A673 (cell line): ENCODE measurements around the gene LHX6. TPM values are rescaled to one million over a fixed set of nuclear protein-coding genes. Genes with fewer than 3 reads are reported as not detected.

Source experiments
- BruUV-seq: library from RNA; stranded (reverse); fragments of 400-500 nt; replicated peaks from 2 replicates; lab custom pipeline; 2021; lab: Mats Ljungman, UMichigan
- CTCF ChIA-PET: fragments of 300-600 bp; sonication (Branson Sonifier 250); formaldehyde crosslinking; loops from one replicate; lab custom pipeline; 2022; ENCODE audit warnings: antibody characterized with exemption; lab: Charles Lee
- POLR2A ChIA-PET: fragments of 300-600 bp; sonication (Branson Sonifier 250); formaldehyde crosslinking; loops from one replicate; lab custom pipeline; 2022; ENCODE audit warnings: antibody characterized with exemption; ENCODE audit not compliant: low non-redundant PET; lab: Charles Lee
- DNase-seq: peaks from one replicate; pipeline ENCODE4 v3.0.0-alpha.2; 2015; ENCODE audit warnings: low spot score
- H3K27ac ChIP-seq: fragments of 200-600 bp; sonication (generic); 2 replicates; pipeline ENCODE4 v1.5.1; 2016; ENCODE audit warnings: mixed run types, low read depth, mild to moderate bottlenecking, mixed read lengths, antibody characterized with exemption, low read length; ENCODE audit not compliant: poor library complexity, severe bottlenecking
- H3K27me3 ChIP-seq: fragments of 200-600 bp; sonication (generic); replicated peaks from 2 replicates; pipeline ENCODE4 v1.6.1; 2017; ENCODE audit warnings: mixed run types, low read depth, mild to moderate bottlenecking, mixed read lengths, antibody characterized with exemption, low read length; ENCODE audit not compliant: insufficient read depth, poor library complexity
- H3K36me3 ChIP-seq: fragments of 200-600 bp; sonication (generic); 2 replicates; pipeline ENCODE4 v1.6.1; 2016; ENCODE audit warnings: mixed run types, mild to moderate bottlenecking, mixed read lengths, antibody characterized with exemption, low read length; ENCODE audit not compliant: insufficient read depth, poor library complexity, severe bottlenecking
- H3K4me1 ChIP-seq: fragments of 200-600 bp; sonication (generic); 2 replicates; pipeline ENCODE4 v1.6.1; 2017; ENCODE audit warnings: mixed run types, mild to moderate bottlenecking, mixed read lengths, antibody characterized with exemption, low read length; ENCODE audit not compliant: insufficient read depth, poor library complexity, severe bottlenecking
- H3K4me3 ChIP-seq: fragments of 200-600 bp; sonication (generic); 2 replicates; pipeline ENCODE4 v1.5.1; 2016; ENCODE audit warnings: low read depth, mixed run types, mild to moderate bottlenecking, mixed read lengths, low read length; ENCODE audit not compliant: poor library complexity, severe bottlenecking
- H3K9me3 ChIP-seq: fragments of 200-600 bp; sonication (generic); 2 replicates; pipeline ENCODE4 v1.6.1; 2016; ENCODE audit warnings: mixed run types, low read depth, mild to moderate bottlenecking, mixed read lengths, antibody characterized with exemption, low read length; ENCODE audit not compliant: poor library complexity, severe bottlenecking
- CTCF ChIP-seq: fragments of 300-800, 200-600 bp; sonication (generic); conservative IDR thresholded peaks from 2 replicates; pipeline ENCODE4 v1.5.1; 2017; ENCODE audit warnings: low read depth, mild to moderate bottlenecking, antibody characterized with exemption, low read length, moderate library complexity, mixed read lengths
- EZH2 ChIP-seq: fragments of 200-600 bp; sonication (generic); IDR thresholded peaks from 2 replicates; pipeline ENCODE4 v1.6.1; 2017; ENCODE audit warnings: borderline replicate concordance, low read depth, mild to moderate bottlenecking, mixed read lengths, antibody characterized with exemption, low read length; ENCODE audit not compliant: poor library complexity, severe bottlenecking
- intact Hi-C: fragments of 100-400 bp; cut with micrococcal nuclease; formaldehyde crosslinking; loops from one replicate; pipeline ENCODE4 v1.10.0; 2022; ENCODE audit not compliant: unreplicated experiment
- total RNA-seq: library from RNA; stranded (reverse); gene quantifications from 2 replicates; pipeline ENCODE4 v1.2.3, GENCODE V29; 2021

LHX6 gene
- total RNA-seq, 1 experiment from 2014 or later: not detected

- no peak for DNase-seq
- Histone ChIP-seq H3K27me3 (peaks cover 23% of the 10 kb centered on the region), H3K27ac (no peak overlapping the region), H3K4me1 (no peaks in the 10 kb centered on the region), H3K36me3 (no peaks in the 10 kb centered on the region), H3K9me3 (no peaks in the 10 kb centered on the region), H3K4me3 (no peak overlapping the region)
- no TSS peak for BruUV-seq
- intact Hi-C loops: no loop called here
- no peak for TF ChIP-seq EZH2
- TF ChIP-seq CTCF: no peak
- ChIA-PET CTCF (no interaction called here), POLR2A (no interaction called here)
Observed at GRCh38 chr9:122179054-122179689, 49.6 kb downstream of the LHX6 start.

GRCh38 chr9:122176916-122177315, 51.8 kb downstream of the LHX6 start:
- ChIA-PET CTCF (no interaction called here), POLR2A (no interaction called here)
- H3K4me1 ChIP-seq: no peaks in the 10 kb centered on the region
- H3K4me3 ChIP-seq: no peak overlapping the region
- no peaks in the 10 kb centered on the region for H3K9me3 ChIP-seq
- H3K36me3 ChIP-seq: no peaks in the 10 kb centered on the region
- no peak for TF ChIP-seq EZH2
- no peak for TF ChIP-seq CTCF
- intact Hi-C loops: no loop called here
- DNase-seq: no peak
- H3K27me3 ChIP-seq: peaks cover 23% of the 10 kb centered on the region
- no peak overlapping the region for H3K27ac ChIP-seq
- BruUV-seq: no TSS peak

- Histone ChIP-seq H3K27me3 (peaks cover 48% of the 10 kb centered on the region), H3K36me3 (no peaks in the 10 kb centered on the region), H3K4me3 (no peak overlapping the region), H3K27ac (no peak overlapping the region), H3K9me3 (no peaks in the 10 kb centered on the region), H3K4me1 (no peaks in the 10 kb centered on the region)
- BruUV-seq: no TSS peak
- CTCF ChIA-PET: no interaction called here
- TF ChIP-seq EZH2 (no peak), CTCF (no peak)
- no peak for DNase-seq
- POLR2A ChIA-PET: no interaction called here
- intact Hi-C loops: no loop called here
Observed at GRCh38 chr9:122173670-122174069, 55.1 kb downstream of the LHX6 start.
